ENCODE data around the gene CIAO3. TPM values are rescaled to one million over a fixed set of nuclear protein-coding genes. Genes with fewer than 3 reads are reported as not detected.
A peak's percentile ranks its signal among the peaks of the same experiment; 100 is the strongest.

The CIAO3 gene
- total RNA-seq, 4 donors from 2014 or later: 39.8 to 53.2 (median 45.6) TPM

- H3K27me3 ChIP-seq: no peaks in the 10 kb centered on the region
- no peak for DNase-seq (ENCODE audit: low spot score in 2 of 2)
- WGBS, 2 donors: 6 to 11% methylated on average over 15 to 16 of the region's 16 CpGs
- no peaks in the 10 kb centered on the region for H3K9me3 ChIP-seq
- TF ChIP-seq EP300 (IDR thresholded peaks at IDR 0.05) (no peak), CTCF (IDR thresholded peaks at IDR 0.05) (no peak), POLR2A (IDR thresholded peaks at IDR 0.05) (no peak)
- H3K4me3 ChIP-seq: peak overlapping the region; percentile 65 to 91 (median 81)
- H3K4me1 ChIP-seq: peaks cover 0 to 66% (median 41%) of the 10 kb centered on the region in 4 donors
- H3K27ac ChIP-seq: peak overlapping the region; percentile 72 to 93 (median 88)
- H3K36me3 ChIP-seq: no peaks in the 10 kb centered on the region
Measured at GRCh38 chr16:719815-720446, 20.9 kb downstream of the CIAO3 start.

GRCh38 chr16:718922-719321 lies 21.9 kb downstream of the CIAO3 start:
- TF ChIP-seq EP300 (IDR thresholded peaks at IDR 0.05) (no peak), POLR2A (IDR thresholded peaks at IDR 0.05) (no peak), CTCF (IDR thresholded peaks at IDR 0.05) (no peak)
- WGBS, 2 donors: 62 to 77% methylated on average over 6 of the region's 6 CpGs
- Histone ChIP-seq H3K27me3 (no peaks in the 10 kb centered on the region), H3K27ac (peak overlapping the region in 2 of 4 donors; percentile 88), H3K36me3 (no peaks in the 10 kb centered on the region), H3K4me1 (peaks cover 0 to 75% (median 47%) of the 10 kb centered on the region in 4 donors), H3K9me3 (no peaks in the 10 kb centered on the region), H3K4me3 (no peak overlapping the region)
- no peak for DNase-seq (ENCODE audit: low spot score in 2 of 2)

- DNase-seq (ENCODE audit: low spot score in 2 of 2): no peak
- 57 to 85% methylated on average over 6 to 8 of the region's 9 CpGs for WGBS, 2 donors
- TF ChIP-seq POLR2A (IDR thresholded peaks at IDR 0.05) (no peak), CTCF (IDR thresholded peaks at IDR 0.05) (no peak), EP300 (IDR thresholded peaks at IDR 0.05) (no peak)
Measured at GRCh38 chr16:718389-718788, 22.4 kb downstream of the CIAO3 start.

GRCh38 chr16:717450-718245 lies 23.1 kb downstream of the CIAO3 start:
- peak overlapping the region in 1 of 4 donors; percentile 89 for H3K4me3 ChIP-seq
- WGBS, 2 donors: 35 to 57% methylated on average over 21 to 25 of the region's 32 CpGs
- H3K9me3 ChIP-seq: no peaks in the 10 kb centered on the region
- no peak for DNase-seq (ENCODE audit: low spot score in 2 of 2)
- no peaks in the 10 kb centered on the region for H3K36me3 ChIP-seq
- peak overlapping the region in 3 of 4 donors; percentile 60 to 88 (median 88) for H3K27ac ChIP-seq
- H3K27me3 ChIP-seq: no peaks in the 10 kb centered on the region
- no peak for TF ChIP-seq POLR2A (IDR thresholded peaks at IDR 0.05)
- no peak for TF ChIP-seq CTCF (IDR thresholded peaks at IDR 0.05)
- no peak for TF ChIP-seq EP300 (IDR thresholded peaks at IDR 0.05)
- peaks cover 0 to 77% (median 47%) of the 10 kb centered on the region in 4 donors for H3K4me1 ChIP-seq

More at GRCh38 chr16:718389-718788, 22.4 kb downstream of the CIAO3 start:
- H3K36me3 ChIP-seq: no peaks in the 10 kb centered on the region
- peak overlapping the region in 3 of 4 donors; percentile 60 to 88 (median 88) for H3K27ac ChIP-seq
- no peaks in the 10 kb centered on the region for H3K27me3 ChIP-seq
- peaks cover 0 to 77% (median 47%) of the 10 kb centered on the region in 4 donors for H3K4me1 ChIP-seq
- H3K4me3 ChIP-seq: no peak overlapping the region
- H3K9me3 ChIP-seq: no peaks in the 10 kb centered on the region
